Hepatocyte (in vitro differentiated cells): Measurements from ENCODE around the gene MOGAT1. TPM values are rescaled to one million over a fixed set of nuclear protein-coding genes. Genes with fewer than 3 reads are reported as not detected.

Experiments used
- DNase-seq: peaks from one replicate; pipeline ENCODE4 v3.0.0-alpha.2; 2016; ENCODE audit warnings: low spot score
- H2AFZ ChIP-seq: fragments of 200-600 bp; sonication (generic); 2 replicates; pipeline ENCODE4 v1.6.0; 2016; ENCODE audit warnings: antibody characterized with exemption, mild to moderate bottlenecking
- H3K27ac ChIP-seq: fragments of 200-600 bp; sonication (generic); 2 replicates; pipeline ENCODE4 v1.5.1; 2016; ENCODE audit warnings: mild to moderate bottlenecking
- H3K27me3 ChIP-seq: fragments of 200-600 bp; sonication (generic); 2 replicates; pipeline ENCODE4 v1.6.1; 2016
- H3K36me3 ChIP-seq: fragments of 200-600 bp; sonication (generic); replicated peaks from 2 replicates; pipeline ENCODE4 v1.5.1; 2016; ENCODE audit warnings: low read depth; ENCODE audit not compliant: insufficient read depth
- H3K4me1 ChIP-seq: fragments of 200-600 bp; sonication (generic); 2 replicates; pipeline ENCODE4 v1.5.1; 2016; ENCODE audit warnings: mild to moderate bottlenecking, moderate library complexity; ENCODE audit not compliant: insufficient read depth
- H3K4me2 ChIP-seq: fragments of 200-600 bp; sonication (generic); 2 replicates; pipeline ENCODE4 v1.6.0; 2016
- H3K4me3 ChIP-seq: fragments of 200-600 bp; sonication (generic); 2 replicates; pipeline ENCODE4 v1.5.1; 2016; ENCODE audit warnings: mild to moderate bottlenecking
- H3K79me2 ChIP-seq: fragments of 200-600 bp; sonication (generic); 2 replicates; pipeline ENCODE4 v1.6.0; 2017; ENCODE audit warnings: mild to moderate bottlenecking
- H3K9me2 ChIP-seq: fragments of 200-600 bp; sonication (generic); replicated peaks from 2 replicates; pipeline ENCODE4 v1.6.0; 2017; ENCODE audit warnings: mild to moderate bottlenecking; ENCODE audit not compliant: insufficient read depth
- H3K9me3 ChIP-seq: fragments of 200-600 bp; sonication (generic); 2 replicates; pipeline ENCODE4 v1.5.1; 2016; ENCODE audit warnings: low read depth, mild to moderate bottlenecking
- H4K20me1 ChIP-seq: fragments of 200-600 bp; sonication (generic); 2 replicates; pipeline ENCODE4 v1.6.0; 2016; ENCODE audit warnings: mild to moderate bottlenecking; ENCODE audit not compliant: insufficient read depth, poor library complexity, severe bottlenecking
- EZH2 ChIP-seq: fragments of 200-600 bp; sonication (generic); IDR thresholded peaks from 2 replicates; pipeline ENCODE4 v1.6.1; 2016; ENCODE audit warnings: antibody characterized with exemption, mild to moderate bottlenecking, borderline replicate concordance
- EZH2phosphoT487 ChIP-seq: fragments of 200-600 bp; sonication (generic); IDR thresholded peaks from one replicate; pipeline ENCODE4 v1.6.1; 2018; ENCODE audit warnings: antibody characterized with exemption, mild to moderate bottlenecking, low read depth, moderate library complexity; ENCODE audit not compliant: unreplicated experiment, severe bottlenecking
- WGBS: methylation state at CpG from one replicate; pipeline ENCODE4 v1.1.6; 2016; ENCODE audit warnings: low lambda C conversion rate; ENCODE audit errors: missing lambda C conversion rate; 5-methylcytosine and 5-hydroxymethylcytosine counted together
- polyA plus RNA-seq: library from polyadenylated mRNA; unstranded; fragments of >200 nt; fragmentation: Nextera tagmentation; extraction: Ambion mirVana; gene quantifications from 2 replicates; pipeline ENCODE4 v1.2.1, GENCODE V29; 2016
- total RNA-seq: library from RNA; depleted of rRNA; stranded (reverse); fragments of >200 nt; gene quantifications from 2 replicates; pipeline ENCODE4 v1.2.3, GENCODE V29; 2014
- TF ChIP-seq, protein P1 (sequence below): fragments of 200-600 bp; sonication (generic); IDR thresholded peaks from 2 replicates; pipeline ENCODE4 v1.5.1; 2016; ENCODE audit warnings: antibody characterized with exemption, mild to moderate bottlenecking; ENCODE audit not compliant: poor library complexity

MOGAT1 gene
- total and polyA plus RNA-seq, 2 experiments from 2014 or later, result not detected

DNA sequence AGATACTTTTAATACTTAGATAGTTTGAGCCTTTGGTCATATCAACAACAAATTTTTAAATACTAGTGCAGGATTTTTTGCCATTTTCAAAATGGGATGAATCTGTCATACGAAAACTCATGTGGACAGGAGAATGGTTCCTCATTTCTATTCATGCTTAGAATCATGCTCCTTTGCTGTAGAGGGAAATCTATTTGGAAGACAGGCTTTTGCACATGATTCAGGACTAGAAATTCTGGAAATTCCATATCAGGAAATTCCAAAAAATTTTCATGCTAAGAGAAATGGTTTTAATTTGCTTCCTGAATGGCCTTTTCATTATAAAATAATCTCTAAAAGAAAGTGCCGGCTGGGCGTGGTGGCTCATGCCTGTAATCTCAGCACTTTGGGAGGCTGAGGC lies 39.3 kb downstream of the MOGAT1 start:
- Histone ChIP-seq H2AFZ (no peak overlapping the region), H3K9me3 (no peaks in the 10 kb centered on the region), H3K4me2 (no peak overlapping the region), H3K27ac (no peak overlapping the region), H4K20me1 (no peaks in the 10 kb centered on the region), H3K79me2 (no peaks in the 10 kb centered on the region), H3K36me3 (no peaks in the 10 kb centered on the region), H3K9me2 (no peaks in the 10 kb centered on the region), H3K27me3 (no peaks in the 10 kb centered on the region), H3K4me3 (no peak overlapping the region), H3K4me1 (no peaks in the 10 kb centered on the region)
- WGBS, result 98% methylated on average over 3 of the region's 3 CpGs
- TF ChIP-seq EZH2 (no peak), EZH2phosphoT487 (no peak)
- TF ChIP-seq, protein P1, sequence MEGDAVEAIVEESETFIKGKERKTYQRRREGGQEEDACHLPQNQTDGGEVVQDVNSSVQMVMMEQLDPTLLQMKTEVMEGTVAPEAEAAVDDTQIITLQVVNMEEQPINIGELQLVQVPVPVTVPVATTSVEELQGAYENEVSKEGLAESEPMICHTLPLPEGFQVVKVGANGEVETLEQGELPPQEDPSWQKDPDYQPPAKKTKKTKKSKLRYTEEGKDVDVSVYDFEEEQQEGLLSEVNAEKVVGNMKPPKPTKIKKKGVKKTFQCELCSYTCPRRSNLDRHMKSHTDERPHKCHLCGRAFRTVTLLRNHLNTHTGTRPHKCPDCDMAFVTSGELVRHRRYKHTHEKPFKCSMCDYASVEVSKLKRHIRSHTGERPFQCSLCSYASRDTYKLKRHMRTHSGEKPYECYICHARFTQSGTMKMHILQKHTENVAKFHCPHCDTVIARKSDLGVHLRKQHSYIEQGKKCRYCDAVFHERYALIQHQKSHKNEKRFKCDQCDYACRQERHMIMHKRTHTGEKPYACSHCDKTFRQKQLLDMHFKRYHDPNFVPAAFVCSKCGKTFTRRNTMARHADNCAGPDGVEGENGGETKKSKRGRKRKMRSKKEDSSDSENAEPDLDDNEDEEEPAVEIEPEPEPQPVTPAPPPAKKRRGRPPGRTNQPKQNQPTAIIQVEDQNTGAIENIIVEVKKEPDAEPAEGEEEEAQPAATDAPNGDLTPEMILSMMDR, result no peak
- no peak for DNase-seq

- H3K4me2 ChIP-seq, result no peak overlapping the region
- H3K9me3 ChIP-seq, result no peaks in the 10 kb centered on the region
- WGBS, result 87% methylated on average over 10 of the region's 10 CpGs
- no peaks in the 10 kb centered on the region for H3K9me2 ChIP-seq
- DNase-seq, result no peak
- TF ChIP-seq, protein P1, result no peak
- TF ChIP-seq EZH2, result no peak
- TF ChIP-seq EZH2phosphoT487, result no peak
- no peaks in the 10 kb centered on the region for H3K4me1 ChIP-seq
- no peaks in the 10 kb centered on the region for H3K36me3 ChIP-seq
- H4K20me1 ChIP-seq, result no peaks in the 10 kb centered on the region
- H2AFZ ChIP-seq, result no peak overlapping the region
- H3K27me3 ChIP-seq, result no peaks in the 10 kb centered on the region
- no peaks in the 10 kb centered on the region for H3K79me2 ChIP-seq
- no peak overlapping the region for H3K27ac ChIP-seq
- no peak overlapping the region for H3K4me3 ChIP-seq
These were observed 40.0 kb downstream of the MOGAT1 start for GRCh38 chr2:222711315-222711940.

DNA sequence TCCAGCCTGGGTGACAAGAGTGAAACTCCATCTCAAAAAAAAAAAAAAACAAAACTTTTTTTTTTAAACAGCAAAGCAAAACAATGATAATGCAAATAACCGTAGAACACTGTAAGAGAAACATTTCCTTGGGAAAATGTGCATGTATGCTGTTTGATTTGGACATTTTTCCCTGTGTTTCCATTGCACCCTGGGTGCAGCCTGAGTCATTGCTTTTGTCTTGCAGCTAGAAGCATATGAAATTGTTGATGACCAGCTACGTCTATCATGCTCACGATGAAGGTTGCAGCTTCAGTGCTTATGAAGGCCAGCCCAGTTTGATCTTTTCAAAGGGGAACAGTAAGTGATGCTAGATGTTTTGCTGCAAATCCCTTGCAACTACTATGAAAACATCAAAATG lies 41.5 kb downstream of the MOGAT1 start:
- H3K4me1 ChIP-seq, result no peaks in the 10 kb centered on the region
- H3K79me2 ChIP-seq, result no peaks in the 10 kb centered on the region
- H3K4me3 ChIP-seq, result no peak overlapping the region
- TF ChIP-seq, protein P1, result no peak
- TF ChIP-seq EZH2 (no peak), EZH2phosphoT487 (no peak)
- no peaks in the 10 kb centered on the region for H3K9me2 ChIP-seq
- H3K27ac ChIP-seq, result no peak overlapping the region
- no peaks in the 10 kb centered on the region for H3K9me3 ChIP-seq
- no peaks in the 10 kb centered on the region for H4K20me1 ChIP-seq
- H3K36me3 ChIP-seq, result no peaks in the 10 kb centered on the region
- H3K27me3 ChIP-seq, result no peaks in the 10 kb centered on the region
- no peak overlapping the region for H2AFZ ChIP-seq
- WGBS, result 92% methylated on average over 3 of the region's 3 CpGs
- no peak overlapping the region for H3K4me2 ChIP-seq
- DNase-seq, result no peak
